ENCODE data around the gene ARL15.

Gene ARL15

DNA sequence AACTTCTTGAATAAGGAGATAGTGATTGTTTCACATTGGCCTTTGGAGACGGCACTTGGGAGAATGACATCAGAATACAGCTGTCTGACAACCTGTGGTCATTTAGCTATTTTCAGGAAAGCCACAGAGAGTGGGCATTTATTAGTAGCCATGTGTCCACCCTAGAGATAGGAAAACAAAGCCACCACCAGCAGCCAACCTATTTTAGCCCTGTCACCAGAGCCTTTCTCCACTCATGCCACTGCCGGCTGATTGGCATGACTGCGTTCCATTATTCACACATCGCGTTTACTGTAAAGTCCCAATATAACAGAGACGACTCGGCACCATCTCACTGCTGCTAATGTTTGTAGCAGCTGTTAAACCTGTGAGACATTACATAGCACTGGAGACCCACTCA is 419.9 kb downstream of the ARL15 start:
- in situ Hi-C loops (cut with MboI; ENCODE audit: low sequenced_read_pairs, unreplicated experiment) = no loop called here
- no peak for DNase-seq (ENCODE audit: low spot score)
- TF ChIP-seq, protein P1, sequence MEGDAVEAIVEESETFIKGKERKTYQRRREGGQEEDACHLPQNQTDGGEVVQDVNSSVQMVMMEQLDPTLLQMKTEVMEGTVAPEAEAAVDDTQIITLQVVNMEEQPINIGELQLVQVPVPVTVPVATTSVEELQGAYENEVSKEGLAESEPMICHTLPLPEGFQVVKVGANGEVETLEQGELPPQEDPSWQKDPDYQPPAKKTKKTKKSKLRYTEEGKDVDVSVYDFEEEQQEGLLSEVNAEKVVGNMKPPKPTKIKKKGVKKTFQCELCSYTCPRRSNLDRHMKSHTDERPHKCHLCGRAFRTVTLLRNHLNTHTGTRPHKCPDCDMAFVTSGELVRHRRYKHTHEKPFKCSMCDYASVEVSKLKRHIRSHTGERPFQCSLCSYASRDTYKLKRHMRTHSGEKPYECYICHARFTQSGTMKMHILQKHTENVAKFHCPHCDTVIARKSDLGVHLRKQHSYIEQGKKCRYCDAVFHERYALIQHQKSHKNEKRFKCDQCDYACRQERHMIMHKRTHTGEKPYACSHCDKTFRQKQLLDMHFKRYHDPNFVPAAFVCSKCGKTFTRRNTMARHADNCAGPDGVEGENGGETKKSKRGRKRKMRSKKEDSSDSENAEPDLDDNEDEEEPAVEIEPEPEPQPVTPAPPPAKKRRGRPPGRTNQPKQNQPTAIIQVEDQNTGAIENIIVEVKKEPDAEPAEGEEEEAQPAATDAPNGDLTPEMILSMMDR (IDR thresholded peaks at IDR 0.05; ENCODE audit: borderline replicate concordance, control extremely low read depth, extremely low read depth, insufficient read depth, missing control alignments) = no peak

DNA sequence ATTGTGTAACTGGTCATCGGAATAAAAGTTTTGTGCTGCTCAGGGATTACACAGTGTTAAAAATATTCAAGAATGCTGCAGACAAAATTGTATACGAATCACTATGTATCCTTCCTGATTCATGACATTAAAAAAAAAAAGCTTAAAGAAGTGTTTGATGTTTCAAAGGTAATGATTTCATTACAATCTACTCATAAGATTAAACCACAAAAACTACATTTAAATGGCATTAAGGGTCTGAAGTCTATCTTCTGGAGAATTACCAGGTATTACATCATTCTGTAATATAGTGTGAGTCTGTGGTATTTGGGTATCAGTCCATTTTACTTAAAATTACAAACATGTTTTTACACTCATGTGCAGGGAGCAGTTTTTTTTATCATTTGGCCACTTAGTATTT is 425.5 kb downstream of the ARL15 start:
- DNase-seq (ENCODE audit: low spot score) = no peak
- in situ Hi-C loops (cut with MboI; ENCODE audit: low sequenced_read_pairs, unreplicated experiment) = no loop called here
- TF ChIP-seq, protein P1 (IDR thresholded peaks at IDR 0.05; ENCODE audit: borderline replicate concordance, control extremely low read depth, extremely low read depth, insufficient read depth, missing control alignments) = no peak

DNA sequence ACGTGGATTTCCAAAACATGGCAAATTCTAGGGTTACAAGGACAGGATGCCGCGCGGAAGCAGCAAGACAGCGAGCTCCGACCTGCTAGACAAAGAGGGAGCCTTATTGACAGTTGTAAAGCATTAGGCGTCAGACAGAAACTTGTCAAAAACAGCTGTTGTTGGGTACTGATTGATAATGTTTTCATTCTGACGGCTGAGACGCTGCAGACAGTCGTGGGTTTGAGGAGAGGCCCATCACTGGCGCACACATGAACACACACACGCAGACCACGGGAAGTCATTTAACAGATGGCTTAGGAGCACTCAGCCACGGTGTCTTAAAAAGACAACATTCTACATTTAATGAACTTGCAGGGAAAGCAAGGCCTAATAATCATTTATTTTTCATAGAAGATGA is 426.0 kb downstream of the ARL15 start:
- in situ Hi-C loops (cut with MboI; ENCODE audit: low sequenced_read_pairs, unreplicated experiment) = no loop called here
- DNase-seq (ENCODE audit: low spot score) = no peak
- TF ChIP-seq, protein P1 (IDR thresholded peaks at IDR 0.05; ENCODE audit: borderline replicate concordance, control extremely low read depth, extremely low read depth, insufficient read depth, missing control alignments) = no peak

DNA sequence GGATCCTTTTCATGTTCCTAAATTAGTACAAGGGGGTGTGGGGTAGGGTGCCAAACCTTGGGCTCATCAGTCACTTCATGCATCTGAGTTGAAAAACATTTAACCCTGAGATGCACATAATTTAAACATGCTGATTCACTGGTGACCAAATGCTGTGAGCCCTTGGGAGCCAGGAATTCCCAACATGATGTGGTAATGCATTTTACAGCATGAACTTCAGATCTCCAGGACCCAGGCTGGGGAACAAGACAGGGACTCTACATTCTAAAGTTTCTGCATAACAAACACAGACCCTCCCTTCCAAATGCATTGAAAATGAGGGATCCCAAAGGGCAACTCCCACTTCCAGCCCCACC is 427.7 kb downstream of the ARL15 start:
- DNase-seq (ENCODE audit: low spot score) = no peak
- TF ChIP-seq, protein P1 (IDR thresholded peaks at IDR 0.05; ENCODE audit: borderline replicate concordance, control extremely low read depth, extremely low read depth, insufficient read depth, missing control alignments) = no peak
- in situ Hi-C loops (cut with MboI; ENCODE audit: low sequenced_read_pairs, unreplicated experiment) = no loop called here

DNA sequence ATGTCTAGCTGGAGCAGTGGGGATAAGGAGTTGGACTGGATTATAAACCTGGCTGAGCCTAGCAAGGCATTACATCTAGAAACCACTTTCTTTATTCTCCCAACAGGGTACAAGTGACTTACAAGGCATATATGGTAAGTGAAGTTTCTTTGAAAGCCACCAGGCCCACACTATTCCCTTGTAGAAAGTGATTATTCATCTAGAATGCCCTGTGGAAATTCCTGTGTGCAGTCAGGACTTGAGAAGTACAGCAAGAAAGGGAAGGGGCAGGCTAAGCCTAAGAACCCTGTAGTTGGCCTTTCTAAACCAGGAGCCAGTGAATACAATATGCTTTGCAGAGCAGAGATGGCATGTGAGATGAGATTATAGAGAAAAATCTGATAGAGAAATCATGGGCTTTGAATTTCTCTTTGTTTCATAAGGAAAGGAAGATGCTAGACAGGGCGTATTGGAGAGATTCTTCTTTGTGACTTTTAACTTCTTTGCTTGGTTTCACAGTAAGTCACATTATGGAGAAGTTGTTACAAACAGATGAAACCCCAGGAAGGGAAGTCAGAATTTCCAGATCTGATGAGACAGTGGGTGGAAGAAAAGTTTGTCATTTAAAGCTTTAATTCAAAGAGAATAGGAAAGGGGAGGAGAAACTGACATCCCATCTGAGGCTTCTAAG is 428.2 kb downstream of the ARL15 start:
- no peak for DNase-seq (ENCODE audit: low spot score)
- in situ Hi-C loops (cut with MboI; ENCODE audit: low sequenced_read_pairs, unreplicated experiment) = no loop called here
- TF ChIP-seq, protein P1 (IDR thresholded peaks at IDR 0.05; ENCODE audit: borderline replicate concordance, control extremely low read depth, extremely low read depth, insufficient read depth, missing control alignments) = no peak

DNA sequence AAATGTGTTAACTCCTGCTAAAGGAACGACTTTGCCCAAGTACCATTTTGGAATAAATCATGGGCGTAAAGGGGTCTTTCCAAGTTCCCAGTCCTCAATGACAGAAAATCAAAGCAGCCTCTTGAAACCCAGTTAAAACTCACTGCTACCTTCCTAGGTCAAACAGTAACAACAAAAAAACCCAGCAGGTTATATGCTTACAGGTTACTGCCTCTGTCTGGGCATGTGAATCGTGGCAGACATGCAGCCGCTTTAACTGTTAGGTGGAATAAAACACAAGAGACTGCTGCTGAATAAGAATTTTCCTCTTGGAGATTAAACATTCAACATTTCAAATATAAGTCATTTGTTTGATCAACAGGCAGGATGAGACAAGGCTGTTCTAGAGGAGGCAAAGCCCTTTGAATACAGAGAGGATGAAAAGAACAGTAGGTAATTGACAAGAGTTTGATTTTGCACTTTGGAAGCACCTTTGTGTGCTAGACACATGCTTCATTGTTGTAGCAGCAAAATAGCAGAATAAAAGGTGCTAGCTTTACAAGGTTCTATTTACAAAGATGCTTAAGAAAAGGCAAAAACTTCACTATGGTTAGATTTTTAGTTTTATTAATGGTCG is 430.6 kb downstream of the ARL15 start:
- DNase-seq (ENCODE audit: low spot score) = no peak
- in situ Hi-C loops (cut with MboI; ENCODE audit: low sequenced_read_pairs, unreplicated experiment) = no loop called here
- TF ChIP-seq, protein P1 (IDR thresholded peaks at IDR 0.05; ENCODE audit: borderline replicate concordance, control extremely low read depth, extremely low read depth, insufficient read depth, missing control alignments) = no peak

All from GM13976 (cell line).